ENCODE measurements around the gene SPATA25. TPM values are rescaled to one million over a fixed set of nuclear protein-coding genes. Genes with fewer than 3 reads are reported as not detected.

Gene SPATA25
- polyA plus RNA-seq, 6 donors from 2014 or later = not detected

DNA sequence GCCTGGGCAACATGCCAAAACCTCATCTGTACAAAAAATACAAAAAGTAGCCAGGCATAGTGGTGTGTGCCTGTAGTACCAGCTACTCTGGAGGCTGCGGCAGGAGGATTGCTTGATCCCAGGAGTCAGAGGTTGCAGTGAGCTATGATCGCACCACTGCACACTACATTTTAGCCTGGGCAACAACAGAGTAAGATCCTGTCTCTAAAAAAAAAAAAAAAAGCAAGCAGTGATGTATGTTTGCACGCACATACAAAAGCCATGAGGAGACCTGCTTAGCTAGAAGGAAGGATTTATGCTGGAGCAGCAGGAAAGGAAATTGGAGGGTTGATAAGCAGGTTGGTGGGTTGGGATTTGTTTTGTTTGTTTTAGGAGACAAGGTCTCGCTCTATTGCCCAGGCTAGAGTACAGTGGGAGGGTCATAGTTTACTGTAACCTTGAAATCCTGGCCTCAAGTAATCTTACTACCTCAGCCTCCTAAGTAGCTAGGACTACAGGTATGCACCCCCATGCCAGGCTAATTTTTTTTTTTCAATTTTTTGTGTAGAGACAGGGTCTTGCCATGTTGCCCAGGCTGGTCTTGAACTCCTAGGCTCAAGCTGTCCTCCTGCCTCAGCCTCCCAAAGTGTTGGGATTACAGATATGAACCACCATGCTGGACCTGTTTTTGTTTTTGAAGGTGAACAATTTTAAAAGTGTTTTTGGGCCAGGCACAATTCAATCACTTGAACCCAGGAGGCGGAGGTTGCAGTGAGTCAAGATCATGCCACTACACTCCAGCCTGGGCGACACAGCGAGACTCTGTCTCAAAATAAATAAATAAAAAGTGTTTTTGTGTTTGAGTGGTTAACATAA is 26.0 kb downstream of the SPATA25 start:
- no peak overlapping the region for H3K4me3 Mint-ChIP-seq
- no peak for DNase-seq
- no peak for ATAC-seq (ENCODE audit: low read depth in 2 of 2)
- H3K36me3 Mint-ChIP-seq = peaks cover 6 to 11% of the 10 kb centered on the region in 2 donors
- H3K27me3 Mint-ChIP-seq = no peaks in the 10 kb centered on the region
- peaks cover 30 to 32% (median 31%) of the 10 kb centered on the region in 3 donors for H3K4me1 Mint-ChIP-seq
- H3K27ac Mint-ChIP-seq = no peak overlapping the region
- no peaks in the 10 kb centered on the region for H3K9me3 Mint-ChIP-seq

GRCh38 chr20:45860560-45861220 is 26.7 kb downstream of the SPATA25 start:
- peaks cover 31 to 39% (median 37%) of the 10 kb centered on the region in 3 donors for H3K4me1 Mint-ChIP-seq
- H3K9me3 Mint-ChIP-seq = no peaks in the 10 kb centered on the region
- peaks cover 6 to 11% of the 10 kb centered on the region in 2 donors for H3K36me3 Mint-ChIP-seq
- no peaks in the 10 kb centered on the region for H3K27me3 Mint-ChIP-seq
- DNase-seq (no peak), ATAC-seq (ENCODE audit: low read depth in 2 of 2) (no peak)
- H3K4me3 Mint-ChIP-seq = peak overlapping the region in 1 of 8 donors; percentile 69
- H3K27ac Mint-ChIP-seq = peak overlapping the region in 2 of 6 donors; percentile 75 to 84

DNA sequence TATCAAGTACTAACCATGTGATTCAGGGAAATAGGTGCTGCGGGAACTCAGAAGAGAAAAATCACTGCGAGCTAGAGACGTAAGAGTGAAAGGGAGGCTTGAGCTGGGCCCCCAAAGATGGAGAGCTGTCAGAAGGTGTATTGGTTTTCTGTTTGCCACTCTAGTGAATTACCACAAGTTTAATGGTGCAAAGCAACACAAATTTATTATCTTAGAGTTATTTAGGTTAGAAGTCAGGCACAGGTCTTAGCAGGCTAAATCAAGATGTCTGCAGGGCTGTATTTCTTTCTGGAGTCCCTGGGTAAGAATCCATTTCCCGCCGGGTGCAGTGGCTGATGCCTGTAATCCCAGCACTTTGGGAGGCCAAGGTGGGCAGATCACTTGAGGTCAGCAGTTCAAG is 27.5 kb downstream of the SPATA25 start:
- H3K4me3 Mint-ChIP-seq = peak overlapping the region in 1 of 8 donors; percentile 69
- H3K36me3 Mint-ChIP-seq = peaks cover 6 to 11% of the 10 kb centered on the region in 2 donors
- no peaks in the 10 kb centered on the region for H3K27me3 Mint-ChIP-seq
- no peak for DNase-seq
- H3K9me3 Mint-ChIP-seq = no peaks in the 10 kb centered on the region
- H3K27ac Mint-ChIP-seq = no peak overlapping the region
- no peak for ATAC-seq (ENCODE audit: low read depth in 2 of 2)
- H3K4me1 Mint-ChIP-seq = peaks cover 31 to 42% (median 40%) of the 10 kb centered on the region in 3 donors

GRCh38 chr20:45857882-45858216 is 29.6 kb downstream of the SPATA25 start:
- peak; percentile 2 to 4 for ATAC-seq (ENCODE audit: low read depth in 2 of 2)
- H3K27me3 Mint-ChIP-seq = no peaks in the 10 kb centered on the region
- no peaks in the 10 kb centered on the region for H3K9me3 Mint-ChIP-seq
- DNase-seq = no peak
- peak overlapping the region; percentile 91 to 99 (median 95) for H3K4me3 Mint-ChIP-seq
- peak overlapping the region; percentile 91 to 97 (median 93) for H3K27ac Mint-ChIP-seq
- H3K36me3 Mint-ChIP-seq = peaks cover 6 to 11% of the 10 kb centered on the region in 2 donors
- peaks cover 28 to 47% (median 46%) of the 10 kb centered on the region in 3 donors for H3K4me1 Mint-ChIP-seq

GRCh38 chr20:45857114-45857881 is 30.1 kb downstream of the SPATA25 start, which contains the start of the genes ACOT8 and ZSWIM3:
Gene ACOT8 (minus strand): TSS chr20:45857392. CDS start chr20:45857315, 77 bp downstream.
Gene ZSWIM3 (plus strand): TSS chr20:45857614. CDS start chr20:45857826, 212 bp downstream.
- peaks cover 28 to 47% (median 46%) of the 10 kb centered on the region in 3 donors for H3K4me1 Mint-ChIP-seq
- H3K9me3 Mint-ChIP-seq = no peaks in the 10 kb centered on the region
- H3K27ac Mint-ChIP-seq = peak within 1 kb of the TSS; percentile 91 to 97 (median 93)

DNA sequence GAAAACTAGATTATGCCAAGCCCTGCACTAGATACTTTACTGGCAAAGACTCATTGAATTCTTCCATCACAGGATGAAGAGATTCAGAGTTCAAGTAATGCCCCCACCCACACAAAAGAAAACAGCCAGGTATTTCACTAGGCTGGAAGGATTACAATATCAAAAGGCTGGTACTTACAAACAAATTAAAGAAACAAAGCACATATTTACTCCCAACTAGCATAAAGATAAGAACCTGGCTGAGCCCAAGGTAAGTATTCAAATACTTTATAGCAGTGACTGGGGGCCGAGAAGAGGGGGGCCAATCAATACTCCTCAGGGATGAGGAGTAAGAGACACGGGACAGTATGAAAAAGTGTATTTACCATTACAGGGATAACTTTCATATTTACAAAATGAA is 33.9 kb downstream of the SPATA25 start:
- no peak for ATAC-seq (ENCODE audit: low read depth in 2 of 2)
- peaks cover 19 to 38% (median 29%) of the 10 kb centered on the region in 3 donors for H3K4me1 Mint-ChIP-seq
- no peaks in the 10 kb centered on the region for H3K27me3 Mint-ChIP-seq
- no peak overlapping the region for H3K27ac Mint-ChIP-seq
- no peak for DNase-seq
- peak overlapping the region in 1 of 8 donors; percentile 68 for H3K4me3 Mint-ChIP-seq
- H3K9me3 Mint-ChIP-seq = no peaks in the 10 kb centered on the region
- H3K36me3 Mint-ChIP-seq = peaks cover 0 to 6% of the 10 kb centered on the region in 2 donors

More at GRCh38 chr20:45857114-45857881, 30.1 kb downstream of the SPATA25 start, which contains the start of the genes ACOT8 and ZSWIM3:
- Mint-ChIP-seq H3K4me3 (peak within 1 kb of the TSS; percentile 91 to 99 (median 95)), H3K36me3 (peaks cover 6 to 11% of the 10 kb centered on the region in 2 donors), H3K27me3 (no peaks in the 10 kb centered on the region)
- peak; percentile 97 for ATAC-seq (ENCODE audit: low read depth in 2 of 2)
- DNase-seq = peak; percentile 98

DNA sequence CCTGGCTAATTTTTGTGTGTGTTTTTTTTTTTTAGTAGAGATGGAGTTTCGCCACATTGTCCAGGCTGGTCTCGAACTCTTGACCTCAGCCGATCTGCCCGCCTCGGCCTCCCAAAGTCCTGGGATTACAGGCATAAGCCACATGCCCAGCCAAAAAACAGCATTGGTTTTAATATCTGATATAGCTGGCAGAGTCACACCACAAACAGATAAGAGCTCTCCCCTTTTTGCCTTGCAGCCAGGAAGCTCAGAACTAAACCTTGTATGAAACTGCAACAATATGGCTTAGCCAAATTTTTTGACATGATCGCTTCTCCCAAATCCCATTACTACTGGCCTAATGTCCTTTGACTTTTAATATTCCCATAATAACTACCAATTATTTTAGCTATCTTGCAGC is 35.1 kb downstream of the SPATA25 start:
- peak overlapping the region in 1 of 8 donors; percentile 25 for H3K4me3 Mint-ChIP-seq
- peaks cover 0 to 8% of the 10 kb centered on the region in 2 donors for H3K36me3 Mint-ChIP-seq
- DNase-seq = no peak
- no peaks in the 10 kb centered on the region for H3K27me3 Mint-ChIP-seq
- no peak for ATAC-seq (ENCODE audit: low read depth in 2 of 2)
- peaks cover 9 to 30% (median 26%) of the 10 kb centered on the region in 3 donors for H3K4me1 Mint-ChIP-seq
- no peak overlapping the region for H3K27ac Mint-ChIP-seq
- H3K9me3 Mint-ChIP-seq = no peaks in the 10 kb centered on the region

GRCh38 chr20:45851501-45851900 is 35.9 kb downstream of the SPATA25 start:
- no peak for ATAC-seq (ENCODE audit: low read depth in 2 of 2)
- Mint-ChIP-seq H3K9me3 (no peaks in the 10 kb centered on the region), H3K36me3 (peaks cover 0 to 8% of the 10 kb centered on the region in 2 donors)

DNA sequence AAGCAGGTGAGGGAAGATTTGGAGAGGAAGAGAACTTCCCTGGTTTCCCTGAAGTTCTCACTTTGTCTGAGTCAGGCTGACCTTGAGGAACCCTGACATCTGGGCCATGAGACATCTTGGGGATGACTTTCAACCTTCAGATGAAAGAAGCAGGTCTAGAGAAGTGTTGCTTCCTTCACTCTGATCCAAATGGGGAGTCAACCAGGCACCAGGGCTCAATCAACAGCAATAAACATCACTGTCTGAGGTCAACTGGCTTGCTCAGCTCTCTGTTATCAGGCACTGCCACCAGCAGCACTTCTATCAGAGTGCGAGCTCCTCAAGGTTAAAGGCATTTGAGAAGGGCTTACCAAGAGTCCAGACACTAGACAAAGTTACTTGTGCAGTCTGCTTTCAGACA is 36.5 kb downstream of the SPATA25 start:
- Mint-ChIP-seq H3K4me1 (peaks cover 4 to 17% (median 15%) of the 10 kb centered on the region in 3 donors), H3K36me3 (peaks cover 0 to 8% of the 10 kb centered on the region in 2 donors), H3K27me3 (no peaks in the 10 kb centered on the region), H3K9me3 (no peaks in the 10 kb centered on the region), H3K4me3 (no peak overlapping the region), H3K27ac (no peak overlapping the region)
- ATAC-seq (ENCODE audit: low read depth in 2 of 2) = no peak
- no peak for DNase-seq

More at GRCh38 chr20:45851501-45851900, 35.9 kb downstream of the SPATA25 start:
- H3K27me3 Mint-ChIP-seq = no peaks in the 10 kb centered on the region
- peaks cover 5 to 23% (median 21%) of the 10 kb centered on the region in 3 donors for H3K4me1 Mint-ChIP-seq
- no peak overlapping the region for H3K27ac Mint-ChIP-seq
- no peak for DNase-seq
- no peak overlapping the region for H3K4me3 Mint-ChIP-seq

DNA sequence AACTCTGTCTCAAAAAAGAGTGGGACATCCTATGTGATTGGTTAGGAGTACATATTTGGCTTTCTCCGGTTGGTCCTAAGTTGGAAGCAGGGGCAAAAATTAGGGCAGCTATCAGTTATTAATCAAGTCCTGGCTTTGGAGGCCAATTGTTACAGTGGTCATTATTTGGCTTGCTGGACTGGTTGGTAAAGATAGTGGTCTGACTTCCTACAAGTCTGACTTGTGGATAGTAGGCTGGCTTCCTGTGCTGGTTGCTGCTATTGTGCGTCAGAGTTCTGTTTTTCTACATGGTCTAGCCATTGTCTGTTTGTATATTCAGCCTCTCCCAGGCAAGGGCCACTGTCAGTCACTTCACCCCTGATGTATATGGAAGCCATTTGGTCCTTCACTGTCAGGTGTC is 37.2 kb downstream of the SPATA25 start:
- Mint-ChIP-seq H3K4me3 (peak overlapping the region in 1 of 8 donors; percentile 20), H3K4me1 (peaks cover 4 to 15% (median 14%) of the 10 kb centered on the region in 3 donors), H3K9me3 (no peaks in the 10 kb centered on the region), H3K36me3 (peaks cover 0 to 8% of the 10 kb centered on the region in 2 donors), H3K27me3 (no peaks in the 10 kb centered on the region), H3K27ac (no peak overlapping the region)
- DNase-seq (no peak), ATAC-seq (ENCODE audit: low read depth in 2 of 2) (no peak)

GRCh38 chr20:45848969-45849582 is 38.3 kb downstream of the SPATA25 start:
- ATAC-seq (ENCODE audit: low read depth in 2 of 2) = no peak
- no peak for DNase-seq
- no peaks in the 10 kb centered on the region for H3K9me3 Mint-ChIP-seq
- H3K4me1 Mint-ChIP-seq = peaks cover 4 to 7% (median 5%) of the 10 kb centered on the region in 3 donors
- peak overlapping the region in 1 of 6 donors; percentile 17 for H3K27ac Mint-ChIP-seq
- peaks cover 5 to 13% of the 10 kb centered on the region in 2 donors for H3K36me3 Mint-ChIP-seq
- H3K27me3 Mint-ChIP-seq = no peaks in the 10 kb centered on the region
- H3K4me3 Mint-ChIP-seq = no peak overlapping the region

DNA sequence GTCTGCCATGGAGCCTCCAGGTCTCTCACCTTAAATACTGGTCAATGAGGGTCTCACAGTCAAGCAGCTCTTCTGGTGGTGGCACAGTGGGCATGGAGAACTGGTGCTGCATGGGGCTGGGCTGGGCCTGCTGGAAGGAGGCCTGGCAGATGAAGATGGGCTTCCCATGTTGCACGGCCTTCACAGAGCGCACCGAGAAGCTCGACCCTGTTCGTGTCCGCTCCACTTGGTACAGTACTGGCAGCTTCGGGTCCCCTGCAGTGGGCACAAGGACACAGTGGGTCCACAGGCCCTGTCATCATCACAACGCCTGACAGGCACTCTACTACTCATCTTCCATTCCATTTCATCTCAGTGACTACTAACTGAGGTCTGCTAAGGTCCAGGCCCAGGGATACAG is 39.0 kb downstream of the SPATA25 start:
- peak overlapping the region in 1 of 6 donors; percentile 38 for H3K27ac Mint-ChIP-seq
- H3K27me3 Mint-ChIP-seq = no peaks in the 10 kb centered on the region
- no peak for DNase-seq
- peaks cover 2 to 7% (median 5%) of the 10 kb centered on the region in 3 donors for H3K4me1 Mint-ChIP-seq
- H3K9me3 Mint-ChIP-seq = no peaks in the 10 kb centered on the region
- no peak for ATAC-seq (ENCODE audit: low read depth in 2 of 2)
- peaks cover 5 to 20% of the 10 kb centered on the region in 2 donors for H3K36me3 Mint-ChIP-seq
- no peak overlapping the region for H3K4me3 Mint-ChIP-seq
